OCI-LY1 (cell line): ENCODE data around the gene PXDC1.
A peak's percentile ranks its signal among the peaks of the same experiment; 100 is the strongest.

ENCODE experiments used
- H2AFZ ChIP-seq: fragments of 200-600 bp; sonication (generic), shearing (Covaris generic); 2 replicates; pipeline ENCODE4 v1.6.0; 2014; ENCODE audit warnings: antibody characterized with exemption, mild to moderate bottlenecking, low read length
- H3F3A ChIP-seq: fragments of 200-600 bp; sonication (generic), shearing (Covaris generic); 2 replicates; pipeline ENCODE4 v1.6.0; 2014; ENCODE audit warnings: mild to moderate bottlenecking, antibody characterized with exemption, low read length, moderate library complexity; ENCODE audit not compliant: insufficient read depth
- H3K27ac ChIP-seq: fragments of 200-600 bp; sonication (generic); 2 replicates; pipeline ENCODE4 v1.5.1; 2014; ENCODE audit warnings: low read length, mixed run types, mild to moderate bottlenecking, low read depth; ENCODE audit not compliant: poor library complexity, severe bottlenecking
- H3K27me3 ChIP-seq: fragments of 200-600 bp; sonication (generic); 2 replicates; pipeline ENCODE4 v1.6.0; 2014; ENCODE audit warnings: antibody characterized with exemption, mild to moderate bottlenecking, low read length, moderate library complexity; ENCODE audit not compliant: insufficient read depth
- H3K36me3 ChIP-seq: fragments of 200-600 bp; sonication (generic); 2 replicates; pipeline ENCODE4 v1.6.1; 2014; ENCODE audit warnings: mild to moderate bottlenecking, antibody characterized with exemption, low read length, moderate library complexity, mixed read lengths; ENCODE audit not compliant: insufficient read depth
- H3K4me1 ChIP-seq: fragments of 200-600 bp; sonication (generic); 2 replicates; pipeline ENCODE4 v1.5.1; 2014; ENCODE audit warnings: mild to moderate bottlenecking, low read length, moderate library complexity; ENCODE audit not compliant: insufficient read depth, severe bottlenecking
- H3K4me2 ChIP-seq: fragments of 200-600 bp; sonication (generic), shearing (Covaris generic); 2 replicates; pipeline ENCODE4 v1.6.1; 2014; ENCODE audit warnings: low read length
- H3K4me3 ChIP-seq: fragments of 200-600 bp; sonication (generic); 2 replicates; pipeline ENCODE4 v1.5.1; 2014; ENCODE audit warnings: low read length, low read depth, mild to moderate bottlenecking, mixed read lengths; ENCODE audit not compliant: poor library complexity, severe bottlenecking
- H3K79me2 ChIP-seq: fragments of 200-600 bp; shearing (Covaris generic); 2 replicates; pipeline ENCODE4 v1.6.1; 2016; ENCODE audit warnings: mixed run types, low read length, mixed read lengths; ENCODE audit not compliant: insufficient read depth
- H3K9ac ChIP-seq: fragments of 200-600 bp; sonication (generic), shearing (Covaris generic); 2 replicates; pipeline ENCODE4 v1.6.1; 2014; ENCODE audit warnings: mild to moderate bottlenecking, low read length, mixed read lengths
- H3K9me2 ChIP-seq: fragments of 200-600 bp; sonication (generic), shearing (Covaris generic); 2 replicates; pipeline ENCODE4 v1.6.1; 2014; ENCODE audit warnings: low read depth, mild to moderate bottlenecking, low read length, mixed read lengths
- H3K9me3 ChIP-seq: fragments of 200-600 bp; shearing (Covaris generic); 2 replicates; pipeline ENCODE4 v1.6.1; 2014; ENCODE audit warnings: low read length, mixed read lengths
- H4K20me1 ChIP-seq: fragments of 200-600 bp; sonication (generic), shearing (Covaris generic); 2 replicates; pipeline ENCODE4 v1.6.0; 2016; ENCODE audit warnings: mild to moderate bottlenecking, low read length; ENCODE audit not compliant: insufficient read depth
- EZH2 ChIP-seq: fragments of 200-600 bp; sonication (generic), shearing (Covaris generic); IDR thresholded peaks from 2 replicates; pipeline ENCODE4 v1.8.0; 2017; ENCODE audit warnings: borderline replicate concordance, mixed run types, mild to moderate bottlenecking, antibody characterized with exemption, low read length, moderate library complexity, mixed read lengths
- TF ChIP-seq, protein P1 (sequence below): fragments of 200-600 bp; sonication (generic), shearing (Covaris generic); IDR thresholded peaks from 2 replicates; pipeline ENCODE4 v1.5.1; 2017; ENCODE audit warnings: mild to moderate bottlenecking, antibody characterized with exemption, low read length, moderate library complexity, mixed read lengths

Gene PXDC1

GRCh38 chr6:3732345-3733141 lies 19.0 kb downstream of the PXDC1 start:
- H3K9me2 ChIP-seq, result no peaks in the 10 kb centered on the region
- H4K20me1 ChIP-seq, result no peaks in the 10 kb centered on the region
- no peak overlapping the region for H2AFZ ChIP-seq
- TF ChIP-seq, protein P1, sequence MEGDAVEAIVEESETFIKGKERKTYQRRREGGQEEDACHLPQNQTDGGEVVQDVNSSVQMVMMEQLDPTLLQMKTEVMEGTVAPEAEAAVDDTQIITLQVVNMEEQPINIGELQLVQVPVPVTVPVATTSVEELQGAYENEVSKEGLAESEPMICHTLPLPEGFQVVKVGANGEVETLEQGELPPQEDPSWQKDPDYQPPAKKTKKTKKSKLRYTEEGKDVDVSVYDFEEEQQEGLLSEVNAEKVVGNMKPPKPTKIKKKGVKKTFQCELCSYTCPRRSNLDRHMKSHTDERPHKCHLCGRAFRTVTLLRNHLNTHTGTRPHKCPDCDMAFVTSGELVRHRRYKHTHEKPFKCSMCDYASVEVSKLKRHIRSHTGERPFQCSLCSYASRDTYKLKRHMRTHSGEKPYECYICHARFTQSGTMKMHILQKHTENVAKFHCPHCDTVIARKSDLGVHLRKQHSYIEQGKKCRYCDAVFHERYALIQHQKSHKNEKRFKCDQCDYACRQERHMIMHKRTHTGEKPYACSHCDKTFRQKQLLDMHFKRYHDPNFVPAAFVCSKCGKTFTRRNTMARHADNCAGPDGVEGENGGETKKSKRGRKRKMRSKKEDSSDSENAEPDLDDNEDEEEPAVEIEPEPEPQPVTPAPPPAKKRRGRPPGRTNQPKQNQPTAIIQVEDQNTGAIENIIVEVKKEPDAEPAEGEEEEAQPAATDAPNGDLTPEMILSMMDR, result peak; percentile 88
- TF ChIP-seq EZH2, result no peak
- H3K27me3 ChIP-seq, result no peaks in the 10 kb centered on the region; the same call in 1 of the 2 replicates
- H3F3A ChIP-seq, result no peaks in the 10 kb centered on the region
- H3K9me3 ChIP-seq, result no peaks in the 10 kb centered on the region
- no peak overlapping the region for H3K4me3 ChIP-seq
- no peak overlapping the region for H3K9ac ChIP-seq
- no peak overlapping the region for H3K27ac ChIP-seq
- H3K36me3 ChIP-seq, result no peaks in the 10 kb centered on the region
- H3K4me1 ChIP-seq, result no peaks in the 10 kb centered on the region
- H3K79me2 ChIP-seq, result no peaks in the 10 kb centered on the region
- no peak overlapping the region for H3K4me2 ChIP-seq

DNA sequence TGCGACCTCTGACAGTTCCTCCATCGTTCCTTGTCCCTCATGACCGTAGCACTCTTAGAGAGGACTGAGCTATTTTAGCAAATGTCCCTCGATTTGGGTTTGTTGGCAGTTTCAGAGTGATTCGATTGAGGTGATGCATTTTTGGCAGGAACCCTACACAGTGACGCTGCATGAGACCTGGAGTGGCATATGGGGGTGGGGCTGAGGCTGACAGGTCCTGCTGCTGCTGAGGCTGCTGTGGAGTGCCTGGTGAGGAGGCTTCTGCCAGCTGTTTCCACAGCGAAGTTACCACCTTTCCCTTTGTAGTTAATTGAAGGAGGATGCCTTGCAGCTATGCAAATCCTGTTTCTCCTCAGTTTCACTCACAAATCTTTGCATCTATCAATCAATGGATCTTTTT lies 19.8 kb downstream of the PXDC1 start:
- no peak overlapping the region for H3K4me2 ChIP-seq
- no peak overlapping the region for H3K9ac ChIP-seq
- H3K27me3 ChIP-seq, result no peaks in the 10 kb centered on the region; the same call in 1 of the 2 replicates
- no peaks in the 10 kb centered on the region for H3K4me1 ChIP-seq
- H3K9me3 ChIP-seq, result no peaks in the 10 kb centered on the region
- no peak overlapping the region for H3K4me3 ChIP-seq
- H3K36me3 ChIP-seq, result no peaks in the 10 kb centered on the region
- H3K27ac ChIP-seq, result no peak overlapping the region
- no peaks in the 10 kb centered on the region for H3K79me2 ChIP-seq
- no peaks in the 10 kb centered on the region for H4K20me1 ChIP-seq
- H3K9me2 ChIP-seq, result no peaks in the 10 kb centered on the region
- H2AFZ ChIP-seq, result no peak overlapping the region
- no peaks in the 10 kb centered on the region for H3F3A ChIP-seq
- TF ChIP-seq EZH2, result no peak
- TF ChIP-seq, protein P1, result no peak

- Histone ChIP-seq H3K27ac (no peak overlapping the region), H4K20me1 (no peaks in the 10 kb centered on the region), H3K79me2 (no peaks in the 10 kb centered on the region), H3F3A (no peaks in the 10 kb centered on the region), H3K9me2 (no peaks in the 10 kb centered on the region), H3K9me3 (no peaks in the 10 kb centered on the region), H3K4me3 (no peak overlapping the region), H3K4me2 (no peak overlapping the region), H3K36me3 (no peaks in the 10 kb centered on the region), H3K4me1 (no peaks in the 10 kb centered on the region), H3K9ac (no peak overlapping the region), H2AFZ (no peak overlapping the region), H3K27me3 (no peaks in the 10 kb centered on the region; the same call in 1 of the 2 replicates)
- TF ChIP-seq EZH2, result no peak
- TF ChIP-seq, protein P1, result no peak
Observed at GRCh38 chr6:3729603-3730344, 21.7 kb downstream of the PXDC1 start.
